ENCODE data around the gene FAF1. TPM values are rescaled to one million over a fixed set of nuclear protein-coding genes. Genes with fewer than 3 reads are reported as not detected.

Gene FAF1
- total and polyA plus RNA-seq, 2 of the 8 experiments (the other 6 are each of a cell fraction or from before 2014, with no cell fraction given), result 10.8 to 65.9 TPM

DNA sequence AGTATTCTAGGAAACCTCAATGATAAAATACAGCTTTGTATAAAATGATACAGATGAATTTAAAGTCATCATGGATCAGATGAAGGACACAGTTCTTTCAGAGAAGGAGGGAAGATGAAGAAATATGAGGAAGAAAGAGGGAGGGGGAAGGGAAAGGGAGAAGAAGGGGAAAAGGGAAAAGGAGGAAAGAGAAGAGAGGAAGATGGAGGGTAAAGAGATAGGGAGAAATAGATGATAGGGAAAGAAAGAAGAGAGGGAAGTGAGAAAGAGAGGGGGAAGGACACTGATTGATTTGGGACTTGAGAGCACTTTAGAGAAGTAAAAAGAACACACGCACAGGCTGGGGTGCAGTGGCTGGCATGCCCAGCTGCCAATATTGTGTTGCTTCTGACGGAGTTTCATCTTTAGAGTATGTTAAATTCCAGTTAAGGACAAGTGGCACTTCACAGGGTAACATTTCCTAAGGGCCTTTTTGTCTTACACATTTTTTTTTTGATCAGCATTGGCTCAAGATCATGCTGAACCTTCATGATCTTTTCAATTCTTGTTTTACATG is 300.9 kb downstream of the FAF1 start (continued):
- TF ChIP-seq, protein P1, sequence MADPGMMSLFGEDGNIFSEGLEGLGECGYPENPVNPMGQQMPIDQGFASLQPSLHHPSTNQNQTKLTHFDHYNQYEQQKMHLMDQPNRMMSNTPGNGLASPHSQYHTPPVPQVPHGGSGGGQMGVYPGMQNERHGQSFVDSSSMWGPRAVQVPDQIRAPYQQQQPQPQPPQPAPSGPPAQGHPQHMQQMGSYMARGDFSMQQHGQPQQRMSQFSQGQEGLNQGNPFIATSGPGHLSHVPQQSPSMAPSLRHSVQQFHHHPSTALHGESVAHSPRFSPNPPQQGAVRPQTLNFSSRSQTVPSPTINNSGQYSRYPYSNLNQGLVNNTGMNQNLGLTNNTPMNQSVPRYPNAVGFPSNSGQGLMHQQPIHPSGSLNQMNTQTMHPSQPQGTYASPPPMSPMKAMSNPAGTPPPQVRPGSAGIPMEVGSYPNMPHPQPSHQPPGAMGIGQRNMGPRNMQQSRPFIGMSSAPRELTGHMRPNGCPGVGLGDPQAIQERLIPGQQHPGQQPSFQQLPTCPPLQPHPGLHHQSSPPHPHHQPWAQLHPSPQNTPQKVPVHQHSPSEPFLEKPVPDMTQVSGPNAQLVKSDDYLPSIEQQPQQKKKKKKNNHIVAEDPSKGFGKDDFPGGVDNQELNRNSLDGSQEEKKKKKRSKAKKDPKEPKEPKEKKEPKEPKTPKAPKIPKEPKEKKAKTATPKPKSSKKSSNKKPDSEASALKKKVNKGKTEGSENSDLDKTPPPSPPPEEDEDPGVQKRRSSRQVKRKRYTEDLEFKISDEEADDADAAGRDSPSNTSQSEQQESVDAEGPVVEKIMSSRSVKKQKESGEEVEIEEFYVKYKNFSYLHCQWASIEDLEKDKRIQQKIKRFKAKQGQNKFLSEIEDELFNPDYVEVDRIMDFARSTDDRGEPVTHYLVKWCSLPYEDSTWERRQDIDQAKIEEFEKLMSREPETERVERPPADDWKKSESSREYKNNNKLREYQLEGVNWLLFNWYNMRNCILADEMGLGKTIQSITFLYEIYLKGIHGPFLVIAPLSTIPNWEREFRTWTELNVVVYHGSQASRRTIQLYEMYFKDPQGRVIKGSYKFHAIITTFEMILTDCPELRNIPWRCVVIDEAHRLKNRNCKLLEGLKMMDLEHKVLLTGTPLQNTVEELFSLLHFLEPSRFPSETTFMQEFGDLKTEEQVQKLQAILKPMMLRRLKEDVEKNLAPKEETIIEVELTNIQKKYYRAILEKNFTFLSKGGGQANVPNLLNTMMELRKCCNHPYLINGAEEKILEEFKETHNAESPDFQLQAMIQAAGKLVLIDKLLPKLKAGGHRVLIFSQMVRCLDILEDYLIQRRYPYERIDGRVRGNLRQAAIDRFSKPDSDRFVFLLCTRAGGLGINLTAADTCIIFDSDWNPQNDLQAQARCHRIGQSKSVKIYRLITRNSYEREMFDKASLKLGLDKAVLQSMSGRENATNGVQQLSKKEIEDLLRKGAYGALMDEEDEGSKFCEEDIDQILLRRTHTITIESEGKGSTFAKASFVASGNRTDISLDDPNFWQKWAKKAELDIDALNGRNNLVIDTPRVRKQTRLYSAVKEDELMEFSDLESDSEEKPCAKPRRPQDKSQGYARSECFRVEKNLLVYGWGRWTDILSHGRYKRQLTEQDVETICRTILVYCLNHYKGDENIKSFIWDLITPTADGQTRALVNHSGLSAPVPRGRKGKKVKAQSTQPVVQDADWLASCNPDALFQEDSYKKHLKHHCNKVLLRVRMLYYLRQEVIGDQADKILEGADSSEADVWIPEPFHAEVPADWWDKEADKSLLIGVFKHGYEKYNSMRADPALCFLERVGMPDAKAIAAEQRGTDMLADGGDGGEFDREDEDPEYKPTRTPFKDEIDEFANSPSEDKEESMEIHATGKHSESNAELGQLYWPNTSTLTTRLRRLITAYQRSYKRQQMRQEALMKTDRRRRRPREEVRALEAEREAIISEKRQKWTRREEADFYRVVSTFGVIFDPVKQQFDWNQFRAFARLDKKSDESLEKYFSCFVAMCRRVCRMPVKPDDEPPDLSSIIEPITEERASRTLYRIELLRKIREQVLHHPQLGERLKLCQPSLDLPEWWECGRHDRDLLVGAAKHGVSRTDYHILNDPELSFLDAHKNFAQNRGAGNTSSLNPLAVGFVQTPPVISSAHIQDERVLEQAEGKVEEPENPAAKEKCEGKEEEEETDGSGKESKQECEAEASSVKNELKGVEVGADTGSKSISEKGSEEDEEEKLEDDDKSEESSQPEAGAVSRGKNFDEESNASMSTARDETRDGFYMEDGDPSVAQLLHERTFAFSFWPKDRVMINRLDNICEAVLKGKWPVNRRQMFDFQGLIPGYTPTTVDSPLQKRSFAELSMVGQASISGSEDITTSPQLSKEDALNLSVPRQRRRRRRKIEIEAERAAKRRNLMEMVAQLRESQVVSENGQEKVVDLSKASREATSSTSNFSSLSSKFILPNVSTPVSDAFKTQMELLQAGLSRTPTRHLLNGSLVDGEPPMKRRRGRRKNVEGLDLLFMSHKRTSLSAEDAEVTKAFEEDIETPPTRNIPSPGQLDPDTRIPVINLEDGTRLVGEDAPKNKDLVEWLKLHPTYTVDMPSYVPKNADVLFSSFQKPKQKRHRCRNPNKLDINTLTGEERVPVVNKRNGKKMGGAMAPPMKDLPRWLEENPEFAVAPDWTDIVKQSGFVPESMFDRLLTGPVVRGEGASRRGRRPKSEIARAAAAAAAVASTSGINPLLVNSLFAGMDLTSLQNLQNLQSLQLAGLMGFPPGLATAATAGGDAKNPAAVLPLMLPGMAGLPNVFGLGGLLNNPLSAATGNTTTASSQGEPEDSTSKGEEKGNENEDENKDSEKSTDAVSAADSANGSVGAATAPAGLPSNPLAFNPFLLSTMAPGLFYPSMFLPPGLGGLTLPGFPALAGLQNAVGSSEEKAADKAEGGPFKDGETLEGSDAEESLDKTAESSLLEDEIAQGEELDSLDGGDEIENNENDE (IDR thresholded peaks at IDR 0.05; ENCODE audit: insufficient replicate concordance, low read length), result no peak
- TF ChIP-seq RXRA (IDR thresholded peaks at IDR 0.05; ENCODE audit: insufficient read depth, low read depth, low read length) (no peak), JUND (IDR thresholded peaks at IDR 0.05; ENCODE audit: low read length) (no peak), TBP (IDR thresholded peaks at IDR 0.05; ENCODE audit: low read depth, low read length) (no peak), TAF7 (optimal IDR thresholded peaks at IDR 0.05; ENCODE audit: borderline replicate concordance, low read depth, low read length) (no peak), RBBP5 (IDR thresholded peaks at IDR 0.05; ENCODE audit: borderline replicate concordance, low read depth, low read length) (no peak)

Data from H1 (cell line).